PC-9 (cell line): Measurements from ENCODE around the gene APBB1IP. TPM values are rescaled to one million over a fixed set of nuclear protein-coding genes. Genes with fewer than 3 reads are reported as not detected.

ENCODE experiments used
- BruUV-seq: library from RNA; stranded (reverse); fragments of 400-500 nt; replicated peaks from 2 replicates; lab custom pipeline; 2021; lab: Mats Ljungman, UMichigan
- CTCF ChIA-PET: fragments of 300-600 bp; sonication (Branson Sonifier 250); formaldehyde crosslinking; loops from one replicate; lab custom pipeline; 2022; ENCODE audit warnings: antibody characterized with exemption; lab: Charles Lee
- POLR2A ChIA-PET: fragments of 300-600 bp; sonication (Branson Sonifier 250); formaldehyde crosslinking; loops from one replicate; lab custom pipeline; 2022; ENCODE audit warnings: antibody characterized with exemption; ENCODE audit not compliant: unreplicated experiment; lab: Charles Lee
- DNase-seq, 2 experiments: peaks; one replicate each; pipeline versions ENCODE4 v3.0.0 to v3.0.0-alpha.2; 2015 to 2022; ENCODE audit warnings: mixed read lengths in 1 of 2
- H2AFZ ChIP-seq: fragments of 200-600 bp; sonication (generic); 2 replicates; pipeline ENCODE4 v1.8.1; 2017; ENCODE audit warnings: antibody characterized with exemption
- H3F3A ChIP-seq: fragments of 200-600 bp; sonication (generic); 2 replicates; pipeline ENCODE4 v1.8.1; 2017; ENCODE audit warnings: antibody characterized with exemption, mild to moderate bottlenecking, low read depth; ENCODE audit not compliant: insufficient read depth
- H3K27ac ChIP-seq: fragments of 200-600 bp; sonication (generic); 2 replicates; pipeline ENCODE4 v1.6.1; 2016; ENCODE audit warnings: mixed run types
- H3K27me3 ChIP-seq: fragments of 200-600 bp; sonication (generic); 2 replicates; pipeline ENCODE4 v1.6.1; 2016; ENCODE audit warnings: low read depth, mixed run types; ENCODE audit not compliant: insufficient read depth
- H3K36me3 ChIP-seq: fragments of 200-600 bp; sonication (generic); 2 replicates; pipeline ENCODE4 v1.6.1; 2016; ENCODE audit warnings: low read depth, mixed run types
- H3K4me1 ChIP-seq: fragments of 200-600 bp; sonication (generic); replicated peaks from 2 replicates; pipeline ENCODE4 v1.6.1; 2016; ENCODE audit warnings: mixed run types; ENCODE audit not compliant: insufficient read depth
- H3K4me2 ChIP-seq: fragments of 200-600 bp; sonication (generic); 2 replicates; pipeline ENCODE4 v1.6.1; 2017; ENCODE audit warnings: mixed run types
- H3K4me3 ChIP-seq: fragments of 200-600 bp; sonication (generic); 2 replicates; pipeline ENCODE4 v1.6.1; 2016; ENCODE audit warnings: mixed run types
- H3K79me2 ChIP-seq: fragments of 200-600 bp; sonication (generic); 2 replicates; pipeline ENCODE4 v1.6.1; 2017; ENCODE audit warnings: low read depth, mixed run types
- H3K9me2 ChIP-seq: fragments of 200-600 bp; sonication (generic); 2 replicates; pipeline ENCODE4 v1.8.1; 2017; ENCODE audit warnings: mild to moderate bottlenecking; ENCODE audit not compliant: insufficient read depth
- H3K9me3 ChIP-seq: fragments of 200-600 bp; sonication (generic); 2 replicates; pipeline ENCODE4 v1.8.1; 2016; ENCODE audit warnings: low read depth; ENCODE audit not compliant: insufficient read depth
- H4K20me1 ChIP-seq: fragments of 200-600 bp; sonication (generic); 2 replicates; pipeline ENCODE4 v1.8.1; 2017; ENCODE audit not compliant: insufficient read depth
- CTCF ChIP-seq: fragments of 200-600 bp; sonication (generic); conservative IDR thresholded peaks from 2 replicates; pipeline ENCODE4 v1.6.1; 2017; ENCODE audit warnings: mixed run types, antibody characterized with exemption, mild to moderate bottlenecking, moderate library complexity
- EZH2 ChIP-seq: fragments of 200-600 bp; sonication (generic); IDR thresholded peaks from 2 replicates; pipeline ENCODE4 v1.8.0; 2017; ENCODE audit warnings: antibody characterized with exemption, low read depth
- intact Hi-C: fragments of 100-400 bp; cut with micrococcal nuclease; formaldehyde crosslinking; loops from one replicate; pipeline ENCODE4 v1.10.0; 2022; ENCODE audit not compliant: unreplicated experiment
- total RNA-seq: library from RNA; stranded (reverse); gene quantifications from 2 replicates; pipeline ENCODE4 v1.2.3, GENCODE V29; 2021

The APBB1IP gene
- total RNA-seq, 1 experiment from 2014 or later: not detected

GRCh38 chr10:26544932-26545331 lies 106.8 kb downstream of the APBB1IP start:
- H3K36me3 ChIP-seq: no peaks in the 10 kb centered on the region
- no peak overlapping the region for H3K27ac ChIP-seq
- intact Hi-C loops: no loop called here
- H3K9me2 ChIP-seq: no peaks in the 10 kb centered on the region
- H3K4me3 ChIP-seq: no peak overlapping the region
- H2AFZ ChIP-seq: no peak overlapping the region
- TF ChIP-seq CTCF (no peak), EZH2 (no peak)
- CTCF ChIA-PET: no interaction called here
- H3K79me2 ChIP-seq: no peaks in the 10 kb centered on the region
- no peak overlapping the region for H3K4me2 ChIP-seq
- no peak for DNase-seq
- no peaks in the 10 kb centered on the region for H3F3A ChIP-seq
- H4K20me1 ChIP-seq: no peaks in the 10 kb centered on the region
- peaks cover 8% of the 10 kb centered on the region; the same call in 1 of the 2 replicates for H3K27me3 ChIP-seq
- H3K4me1 ChIP-seq: no peaks in the 10 kb centered on the region
- H3K9me3 ChIP-seq: no peaks in the 10 kb centered on the region
- no TSS peak for BruUV-seq
- POLR2A ChIA-PET: no interaction called here

- POLR2A ChIA-PET: no interaction called here
- no peak; the same call in 1 of the 2 replicates for TF ChIP-seq CTCF
- TF ChIP-seq EZH2: no peak
- Histone ChIP-seq H3F3A (no peaks in the 10 kb centered on the region), H3K27ac (no peak overlapping the region), H3K36me3 (no peaks in the 10 kb centered on the region), H4K20me1 (no peaks in the 10 kb centered on the region), H3K9me3 (no peaks in the 10 kb centered on the region), H3K4me2 (no peak overlapping the region), H3K79me2 (no peaks in the 10 kb centered on the region), H3K4me3 (no peak overlapping the region), H3K4me1 (no peaks in the 10 kb centered on the region), H2AFZ (no peak overlapping the region), H3K27me3 (no peaks in the 10 kb centered on the region), H3K9me2 (no peaks in the 10 kb centered on the region)
- CTCF ChIA-PET: no interaction called here
- intact Hi-C loops: no loop called here
- no peak for DNase-seq
- no TSS peak for BruUV-seq
Observed at GRCh38 chr10:26550774-26551526, 112.8 kb downstream of the APBB1IP start.

GRCh38 chr10:26554246-26554645 lies 116.1 kb downstream of the APBB1IP start:
- Histone ChIP-seq H3K9me2 (no peaks in the 10 kb centered on the region), H3K27ac (no peak overlapping the region), H3K4me1 (no peaks in the 10 kb centered on the region), H3K79me2 (no peaks in the 10 kb centered on the region), H2AFZ (no peak overlapping the region), H3K4me3 (no peak overlapping the region), H3K4me2 (no peak overlapping the region), H3K36me3 (no peaks in the 10 kb centered on the region), H3K27me3 (no peaks in the 10 kb centered on the region), H4K20me1 (no peaks in the 10 kb centered on the region), H3F3A (no peaks in the 10 kb centered on the region), H3K9me3 (no peaks in the 10 kb centered on the region)
- POLR2A ChIA-PET: no interaction called here
- DNase-seq: no peak
- TF ChIP-seq EZH2: no peak
- TF ChIP-seq CTCF: no peak
- no TSS peak for BruUV-seq
- CTCF ChIA-PET: no interaction called here
- intact Hi-C loops: no loop called here
